Upper lobe of left lung (tissue), 4 donors: ENCODE results near the gene FAM240A.

Experiments used
- EP300 ChIP-seq, 4 donors: sonication (generic); formaldehyde crosslinking; IDR thresholded peaks; one replicate each; pipeline ENCODE4 v1.5.1; 2017; ENCODE audit warnings: antibody characterized with exemption in 4 of 4, control low read depth in 2 of 4
- POLR2A ChIP-seq, 4 donors: fragments of 450-650 bp; IDR thresholded peaks; one replicate each; pipeline ENCODE4 v1.5.1; 2016 to 2017; ENCODE audit warnings: antibody characterized with exemption in 4 of 4, mild to moderate bottlenecking in 2 of 4
- POLR2AphosphoS5 ChIP-seq, 2 donors: sonication (generic); formaldehyde crosslinking; IDR thresholded peaks; one replicate each; pipeline ENCODE4 v1.5.1; 2017; ENCODE audit warnings: antibody characterized with exemption in 2 of 2
- TF ChIP-seq, protein P1 (sequence below), 6 experiments: fragments of 450-650 bp in 4 of 6; fragments of 200-600 bp in 2 of 6; sonication (generic) in 2 of 6; IDR thresholded peaks; one replicate each; pipeline ENCODE4 v1.5.1; 2016 to 2019; ENCODE audit warnings: antibody characterized with exemption in 6 of 6

DNA sequence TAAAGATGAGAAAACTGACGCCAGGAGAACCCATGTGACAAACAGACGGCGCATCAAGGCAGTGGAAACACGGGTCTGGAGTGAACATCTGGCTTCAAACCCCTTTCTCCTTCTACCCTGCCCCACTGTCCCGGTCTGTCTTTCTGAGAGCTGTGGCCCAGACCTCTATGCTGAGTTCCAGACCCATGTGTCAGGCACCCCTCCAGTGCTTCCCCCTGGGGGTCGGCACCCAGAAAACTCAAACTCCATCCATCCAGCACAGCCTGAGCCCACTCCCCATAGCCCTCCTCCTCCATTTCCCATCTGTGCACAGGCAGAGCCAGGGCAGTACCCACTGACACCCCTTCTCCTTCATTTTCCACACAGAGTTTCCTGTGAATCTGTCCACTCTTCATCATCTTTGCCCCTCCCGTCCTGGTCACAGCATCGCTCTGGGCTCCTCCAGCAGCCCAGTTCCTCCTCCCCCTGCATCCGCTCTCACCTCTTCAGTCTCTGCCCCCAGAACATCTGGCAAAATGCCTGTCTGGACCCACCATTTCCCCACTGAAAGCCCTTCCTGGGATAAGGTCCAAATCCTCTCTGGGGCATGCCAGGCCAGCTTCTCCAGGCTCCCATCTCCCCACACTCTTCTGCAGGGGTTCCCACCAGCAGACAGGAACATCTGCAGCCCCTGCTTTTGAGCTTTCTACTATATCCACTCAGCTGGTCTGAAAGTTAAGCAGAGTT lies 2.9 kb downstream of the FAM240A start:
- TF ChIP-seq, protein P1, sequence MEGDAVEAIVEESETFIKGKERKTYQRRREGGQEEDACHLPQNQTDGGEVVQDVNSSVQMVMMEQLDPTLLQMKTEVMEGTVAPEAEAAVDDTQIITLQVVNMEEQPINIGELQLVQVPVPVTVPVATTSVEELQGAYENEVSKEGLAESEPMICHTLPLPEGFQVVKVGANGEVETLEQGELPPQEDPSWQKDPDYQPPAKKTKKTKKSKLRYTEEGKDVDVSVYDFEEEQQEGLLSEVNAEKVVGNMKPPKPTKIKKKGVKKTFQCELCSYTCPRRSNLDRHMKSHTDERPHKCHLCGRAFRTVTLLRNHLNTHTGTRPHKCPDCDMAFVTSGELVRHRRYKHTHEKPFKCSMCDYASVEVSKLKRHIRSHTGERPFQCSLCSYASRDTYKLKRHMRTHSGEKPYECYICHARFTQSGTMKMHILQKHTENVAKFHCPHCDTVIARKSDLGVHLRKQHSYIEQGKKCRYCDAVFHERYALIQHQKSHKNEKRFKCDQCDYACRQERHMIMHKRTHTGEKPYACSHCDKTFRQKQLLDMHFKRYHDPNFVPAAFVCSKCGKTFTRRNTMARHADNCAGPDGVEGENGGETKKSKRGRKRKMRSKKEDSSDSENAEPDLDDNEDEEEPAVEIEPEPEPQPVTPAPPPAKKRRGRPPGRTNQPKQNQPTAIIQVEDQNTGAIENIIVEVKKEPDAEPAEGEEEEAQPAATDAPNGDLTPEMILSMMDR (IDR thresholded peaks at IDR 0.05): no peak
- TF ChIP-seq POLR2AphosphoS5 (IDR thresholded peaks at IDR 0.05): no peak
- no peak for TF ChIP-seq EP300 (IDR thresholded peaks at IDR 0.05)
- no peak for TF ChIP-seq POLR2A (IDR thresholded peaks at IDR 0.05)
